ENCODE results near the gene IL22RA1.

IL22RA1 gene

DNA sequence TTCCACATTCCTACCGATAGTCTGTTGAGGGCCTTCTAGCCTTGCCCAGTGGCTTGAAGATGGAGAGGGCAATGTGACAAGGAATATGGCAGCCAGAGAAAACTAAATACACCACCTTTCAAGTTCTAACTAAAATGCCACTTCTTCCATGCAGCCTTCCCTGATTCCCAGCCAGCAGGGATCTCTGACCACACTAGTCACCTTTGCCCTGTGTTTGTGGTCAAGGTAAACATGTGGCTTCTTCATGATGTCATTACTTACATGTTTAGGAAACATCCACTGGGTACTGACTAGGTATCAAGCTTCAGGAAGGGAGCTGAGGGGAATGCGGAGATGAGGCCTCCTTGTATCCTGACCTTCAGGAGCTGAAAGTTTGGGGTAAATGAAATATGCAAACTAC is 22.6 kb upstream of the IL22RA1 start:
- no peak for DNase-seq

DNA sequence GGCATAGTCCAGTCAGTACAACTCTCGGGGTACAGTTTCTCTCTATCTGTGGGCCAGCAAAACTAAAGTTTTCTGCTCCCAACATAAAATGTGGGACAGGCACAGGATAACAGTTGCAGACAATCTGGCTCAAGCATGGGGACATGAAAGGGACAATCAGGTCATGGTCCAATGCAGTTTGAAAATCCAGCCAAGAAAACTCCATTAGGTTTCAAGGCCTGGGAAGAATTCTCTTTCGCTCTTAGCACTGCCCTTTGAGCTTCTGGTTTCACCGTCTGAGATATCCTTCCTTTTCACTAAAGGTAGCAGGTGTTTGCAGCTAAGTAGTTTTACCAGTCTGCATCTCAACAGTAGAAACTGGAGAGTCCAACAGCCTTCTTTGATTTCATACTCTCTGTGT is 21.1 kb upstream of the IL22RA1 start:
- DNase-seq: no peak

DNA sequence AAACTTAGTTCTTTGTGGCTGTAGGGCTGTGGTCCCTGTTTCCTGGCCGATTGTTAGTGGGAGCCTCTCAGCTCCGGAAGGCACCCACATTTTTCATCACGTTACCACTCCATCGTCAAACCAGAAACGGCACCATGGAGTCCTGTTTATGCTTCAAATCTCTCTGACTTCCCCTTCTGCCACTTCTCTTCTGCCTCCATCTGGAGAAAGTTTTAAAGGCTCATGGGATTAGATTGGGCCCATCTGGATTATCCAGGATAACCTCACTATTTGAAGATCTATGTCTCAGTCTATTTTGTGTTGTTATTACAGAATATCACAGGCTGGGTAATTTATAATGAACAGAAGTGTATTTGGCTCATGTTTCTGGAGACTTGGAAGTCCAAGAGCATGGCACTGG is 19.3 kb upstream of the IL22RA1 start:
- DNase-seq: no peak

DNA sequence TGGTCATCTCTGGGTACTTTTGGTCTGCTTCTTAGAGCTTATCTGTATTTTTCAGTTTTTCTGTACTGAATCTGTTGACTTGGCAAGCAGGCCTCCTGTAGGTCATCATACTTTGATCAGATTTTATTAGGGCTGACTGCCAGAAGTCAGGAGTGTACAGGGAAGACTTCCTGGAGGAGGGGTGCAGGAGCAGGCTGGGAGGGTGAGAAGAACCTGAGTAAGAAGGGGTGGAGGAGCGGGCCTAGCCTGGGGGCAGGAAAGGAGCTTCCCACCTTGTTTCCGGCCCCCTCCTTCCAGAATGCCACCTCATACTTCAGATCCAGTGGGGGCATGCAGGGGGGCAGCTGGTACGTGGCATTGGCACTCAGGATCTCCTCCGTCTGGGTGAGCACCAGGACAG is 18.3 kb upstream of the IL22RA1 start:
- no peak for DNase-seq

DNA sequence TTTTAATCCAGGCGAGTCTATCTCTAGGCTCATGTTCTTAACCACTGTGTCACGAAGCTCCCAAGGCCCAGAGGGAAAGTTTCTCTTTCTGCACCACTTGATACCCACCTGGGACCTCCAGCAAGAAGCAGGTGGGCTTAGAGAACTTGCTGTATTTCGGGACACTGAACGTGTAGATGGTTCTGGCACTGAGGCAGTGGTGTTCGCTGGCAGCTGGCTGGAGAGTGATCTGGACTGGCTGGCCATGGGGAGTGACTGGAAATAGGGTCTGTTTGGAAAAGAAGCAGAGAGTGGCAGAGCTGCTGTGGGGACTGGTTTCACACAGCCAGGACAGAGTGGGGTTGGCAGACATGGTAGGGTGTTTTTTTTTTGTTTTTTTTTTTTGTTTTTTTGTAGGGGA is 16.4 kb upstream of the IL22RA1 start:
- DNase-seq: no peak

DNA sequence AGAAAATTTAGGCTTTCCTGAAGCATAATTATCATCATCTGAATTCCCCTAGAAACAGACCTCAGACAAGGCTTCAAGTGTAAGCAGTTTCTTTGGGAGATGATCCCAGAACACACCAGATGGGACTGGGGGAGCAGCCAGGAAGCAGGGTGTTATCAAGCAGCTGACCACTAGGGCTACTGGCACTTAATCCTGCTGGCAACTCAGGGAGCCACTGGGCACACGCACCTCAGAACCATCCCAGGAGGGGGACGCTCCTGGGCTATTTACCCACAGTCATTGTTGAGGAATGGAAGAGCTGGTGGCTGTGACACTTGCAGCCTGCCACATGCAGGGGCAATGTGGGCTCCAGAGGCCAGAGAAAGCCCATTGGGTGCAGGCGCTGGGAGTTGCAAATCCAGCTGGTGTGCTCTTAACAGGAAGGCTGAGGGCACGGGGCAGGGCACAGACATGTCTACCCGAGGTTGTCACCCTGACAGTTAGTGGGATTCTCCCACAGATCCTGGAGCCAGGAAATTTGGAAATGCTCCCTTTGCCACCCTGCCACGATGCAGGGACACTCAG is 15.1 kb upstream of the IL22RA1 start:
- DNase-seq: no peak

DNA sequence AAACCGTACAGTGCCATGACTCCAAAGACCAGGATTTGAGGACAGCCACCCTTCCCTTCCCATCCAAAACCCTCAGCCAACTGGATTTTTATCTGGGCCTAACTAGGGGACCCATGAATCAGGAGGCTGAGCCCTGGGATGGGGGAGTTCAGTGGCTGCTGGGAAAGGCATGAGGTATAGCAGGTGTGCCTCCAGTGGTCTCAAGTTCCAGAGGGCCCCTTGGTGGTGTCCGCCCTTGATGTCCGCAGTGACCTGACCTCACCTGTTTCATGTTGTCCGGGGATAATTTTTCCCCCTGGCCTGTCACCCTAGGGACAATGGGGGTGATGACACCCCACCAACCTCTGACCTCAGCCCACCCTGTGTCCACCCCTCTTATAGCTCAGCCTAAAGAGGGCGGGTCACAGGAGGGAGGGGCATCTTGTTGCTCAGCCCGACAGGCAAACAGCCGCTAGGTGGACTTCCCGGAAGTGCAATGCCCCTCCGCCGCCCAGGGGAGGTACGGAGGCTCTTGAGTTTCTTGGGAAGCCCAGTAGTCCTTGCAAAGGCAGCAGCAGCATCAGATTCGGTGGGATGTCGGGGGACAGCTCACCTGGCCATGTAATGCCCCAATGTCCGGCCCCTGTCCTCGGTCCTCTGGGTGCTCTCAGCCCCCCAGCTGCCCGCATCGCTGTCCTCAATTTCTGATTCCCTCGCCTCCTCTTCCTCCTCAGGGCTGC is 13.8 kb upstream of the IL22RA1 start:
- no peak for DNase-seq

DNA sequence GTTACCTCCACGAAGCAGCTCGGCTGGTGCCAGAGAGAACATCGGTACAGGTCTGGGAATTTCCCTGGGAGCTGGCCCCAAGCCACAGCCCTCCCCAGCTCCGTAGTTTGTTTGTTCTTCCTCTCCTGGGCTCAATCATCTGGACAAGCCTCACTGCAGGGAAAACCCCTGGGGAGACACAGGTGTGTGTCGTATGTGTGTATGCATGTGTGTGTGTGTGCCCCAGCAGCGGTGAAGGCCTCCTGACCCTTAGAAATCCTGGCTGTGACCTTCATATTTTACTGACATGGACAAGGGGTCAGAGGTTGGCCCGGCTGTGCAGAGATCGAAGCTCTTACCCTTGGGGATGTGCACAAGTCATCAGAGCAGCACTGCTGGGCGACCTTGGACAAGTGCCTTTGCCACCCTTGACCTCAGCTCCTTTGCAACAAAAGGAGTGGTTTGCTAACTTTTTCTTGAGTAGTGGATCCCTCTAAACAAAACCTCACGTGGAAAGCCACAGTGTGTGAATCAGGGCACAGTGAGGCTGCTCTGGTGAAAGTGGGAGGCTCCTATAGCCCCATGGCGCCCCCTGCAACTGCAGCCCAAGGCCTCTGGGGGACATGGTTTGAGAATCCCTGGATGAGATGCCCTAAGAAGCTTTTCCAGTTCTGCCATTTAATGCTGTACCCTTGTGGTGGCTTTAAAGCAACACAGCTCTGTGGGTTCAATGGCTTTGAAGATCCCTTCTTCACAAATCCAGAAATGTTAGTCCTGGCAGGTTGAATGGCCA is 12.3 kb upstream of the IL22RA1 start:
- DNase-seq: peak; percentile 4

DNA sequence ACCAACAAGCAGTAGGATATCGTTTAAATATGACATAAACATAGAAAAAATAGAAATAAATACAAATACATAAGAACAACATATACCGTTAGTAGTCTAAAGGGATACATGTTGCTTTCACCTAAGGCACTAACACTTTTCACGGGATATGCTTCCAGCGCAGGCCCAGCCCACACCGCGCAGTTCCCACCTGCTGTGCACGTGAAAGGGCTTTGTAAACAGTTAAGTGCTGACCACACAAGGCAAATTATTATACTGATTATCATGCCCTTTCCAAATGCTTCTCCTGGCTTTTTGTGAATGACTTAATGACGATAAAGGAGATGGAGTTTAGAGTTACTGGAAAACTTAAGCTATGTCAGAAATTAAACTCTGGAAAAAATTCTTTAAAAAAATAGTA is 11.3 kb upstream of the IL22RA1 start:
- no peak for DNase-seq

DNA sequence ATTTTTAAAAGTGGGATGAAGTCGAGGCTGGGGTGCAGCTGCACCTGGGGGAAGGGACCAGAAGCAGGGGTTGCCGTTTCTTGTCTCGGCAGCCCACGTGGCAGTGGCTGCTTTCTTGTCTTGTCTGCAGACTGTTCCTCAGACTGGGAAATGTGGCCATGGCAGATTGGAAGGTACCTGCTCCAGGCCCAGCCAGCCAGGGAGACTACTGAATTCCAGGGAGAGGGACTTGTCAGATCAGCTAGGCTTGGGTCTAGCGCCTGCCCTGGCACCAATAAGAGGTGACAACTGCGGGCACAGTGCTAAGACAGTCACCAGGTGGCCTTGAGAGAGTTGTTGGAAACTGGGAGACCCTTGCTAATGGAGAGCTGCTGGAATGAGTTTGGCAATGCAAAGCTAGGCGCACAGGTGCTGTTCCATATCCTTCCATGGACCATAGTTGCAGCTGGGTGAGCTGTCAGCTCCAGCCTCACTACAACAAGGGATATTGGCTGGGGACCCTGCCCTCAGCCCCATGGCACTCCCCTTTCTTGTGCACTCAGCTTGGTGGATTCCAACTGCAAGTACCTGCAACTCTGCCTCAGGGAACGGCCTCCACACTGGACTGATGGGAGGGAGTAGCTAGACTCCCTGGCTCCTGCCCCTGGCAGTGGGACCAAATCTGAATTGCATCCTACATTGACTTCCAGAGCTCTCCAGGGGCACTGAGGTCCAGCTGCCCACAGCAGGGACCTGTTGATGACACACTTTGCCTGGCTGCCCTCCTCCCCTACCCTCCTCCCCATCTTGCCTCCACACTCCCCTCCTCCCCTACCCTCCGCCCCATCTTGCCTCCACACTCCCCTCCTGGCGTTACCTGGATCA is 9.9 kb upstream of the IL22RA1 start:
- no peak for DNase-seq

DNA sequence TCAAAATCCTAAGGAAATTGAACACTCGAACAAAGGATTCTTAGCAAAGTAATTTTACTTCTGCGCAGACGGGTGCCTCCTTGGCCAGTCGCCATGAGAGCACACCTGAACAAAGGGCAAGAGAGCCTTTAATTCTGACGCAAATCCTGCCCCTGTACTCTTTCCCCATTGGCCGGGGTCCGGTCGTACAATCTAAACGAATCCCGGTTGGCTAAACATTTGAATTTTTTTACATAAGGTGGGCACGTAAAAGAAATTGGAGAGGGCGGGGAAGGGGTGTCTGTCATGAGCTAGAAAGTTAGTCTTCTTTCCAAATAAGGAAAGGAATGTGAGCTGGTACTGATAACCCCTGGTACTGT is 8.2 kb upstream of the IL22RA1 start:
- no peak for DNase-seq

DNA sequence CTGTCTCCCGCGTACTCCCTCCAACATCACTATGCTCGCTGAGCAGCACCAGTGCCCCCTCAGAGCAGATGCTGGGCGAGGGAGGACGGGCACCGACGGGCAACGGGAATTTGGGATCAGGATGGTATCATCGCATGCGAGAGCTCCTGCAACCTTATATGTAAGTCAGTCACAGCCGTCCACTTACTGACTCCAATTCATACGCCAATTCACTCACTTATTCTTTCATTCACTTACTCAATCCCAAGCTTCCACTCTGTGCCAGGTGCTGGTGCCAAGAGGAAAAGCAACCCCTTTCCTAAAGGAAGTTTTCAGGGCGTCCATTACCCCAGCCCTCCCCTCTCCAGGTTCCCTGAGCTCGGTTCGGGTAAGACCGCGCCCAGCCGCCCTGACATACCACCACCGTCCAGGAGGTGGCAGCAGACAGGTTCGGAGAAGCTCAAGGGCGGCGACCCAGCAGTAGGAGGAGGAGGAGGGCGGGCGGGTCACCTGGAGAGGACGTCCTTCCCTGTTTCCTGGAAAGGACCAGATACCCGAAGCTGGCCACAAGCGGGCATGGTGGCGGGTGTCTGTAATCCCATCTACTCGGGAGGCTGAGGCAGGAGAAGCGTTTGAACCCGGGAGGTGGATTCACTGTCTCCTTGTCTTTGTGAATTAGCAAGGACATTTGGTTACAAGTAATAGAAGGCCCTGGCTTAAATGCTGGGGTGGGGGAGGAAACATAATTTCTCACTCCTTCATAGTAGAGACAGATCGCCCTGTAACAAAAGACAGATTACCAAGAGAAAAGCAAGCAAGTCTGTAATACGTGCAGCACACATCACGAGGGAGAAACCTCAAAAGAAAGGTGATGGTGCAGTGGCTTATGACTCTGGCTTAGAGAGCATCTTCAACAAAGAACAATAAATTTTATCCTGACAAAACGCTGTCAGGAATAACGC is 7.6 kb upstream of the IL22RA1 start:
- DNase-seq: peak; percentile 72

DNA sequence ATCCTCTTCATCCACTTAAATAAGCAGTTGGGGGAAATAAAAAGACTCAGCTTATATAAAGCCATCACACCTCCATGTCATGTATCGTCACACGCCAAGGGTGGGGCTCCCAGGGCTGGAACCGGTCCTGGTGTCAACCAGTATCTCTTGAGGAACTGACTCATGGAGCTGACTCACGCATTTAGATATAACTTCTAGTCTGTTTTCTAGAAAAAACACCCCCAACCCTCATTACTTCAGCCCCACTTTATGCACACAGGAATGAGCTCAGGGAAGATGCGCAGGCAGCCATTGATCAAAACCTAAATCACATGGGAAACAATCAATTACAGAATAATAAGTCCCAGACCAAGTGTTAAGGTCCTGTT is 6.9 kb upstream of the IL22RA1 start:
- peak; percentile 55 for DNase-seq

DNA sequence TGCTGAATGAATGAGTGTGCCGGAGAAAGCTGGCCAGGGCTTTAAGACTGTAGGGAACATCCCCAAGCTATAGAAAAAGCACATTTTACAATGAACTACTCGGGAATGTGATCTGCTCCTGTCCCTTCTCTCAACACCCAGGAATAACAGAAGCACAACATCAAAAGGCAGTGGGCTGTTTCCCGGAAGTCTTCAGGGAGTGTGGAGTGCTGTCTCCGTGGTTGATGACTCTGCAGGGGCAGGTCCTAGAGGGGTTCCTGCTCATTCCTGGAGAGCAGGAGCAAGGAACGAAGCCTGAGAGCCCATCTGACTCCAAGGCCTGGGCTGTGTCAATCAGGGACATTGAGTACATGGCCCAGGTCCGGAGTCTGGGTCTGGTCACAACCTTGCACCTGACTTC is 4.9 kb upstream of the IL22RA1 start:
- no peak for DNase-seq

DNA sequence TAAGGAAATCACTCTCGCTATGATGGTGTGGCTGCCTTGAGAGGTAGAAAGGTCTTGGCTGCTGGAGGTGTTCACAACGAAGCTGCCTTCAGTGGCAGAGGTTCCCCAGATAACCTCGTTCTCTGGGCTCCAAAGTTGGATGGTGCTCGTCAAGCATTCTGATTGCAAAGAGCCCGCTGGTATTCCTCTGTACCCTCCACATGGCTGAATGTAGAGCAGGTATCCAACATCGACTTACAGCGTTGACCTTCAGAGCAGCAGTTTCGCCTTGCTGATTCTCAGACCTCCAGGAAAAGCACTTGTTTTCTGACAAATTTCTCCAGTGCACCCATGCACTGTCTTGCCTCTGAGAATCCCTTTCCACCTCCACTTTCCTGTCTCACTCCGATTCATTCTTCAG is 4.3 kb upstream of the IL22RA1 start:
- no peak for DNase-seq

DNA sequence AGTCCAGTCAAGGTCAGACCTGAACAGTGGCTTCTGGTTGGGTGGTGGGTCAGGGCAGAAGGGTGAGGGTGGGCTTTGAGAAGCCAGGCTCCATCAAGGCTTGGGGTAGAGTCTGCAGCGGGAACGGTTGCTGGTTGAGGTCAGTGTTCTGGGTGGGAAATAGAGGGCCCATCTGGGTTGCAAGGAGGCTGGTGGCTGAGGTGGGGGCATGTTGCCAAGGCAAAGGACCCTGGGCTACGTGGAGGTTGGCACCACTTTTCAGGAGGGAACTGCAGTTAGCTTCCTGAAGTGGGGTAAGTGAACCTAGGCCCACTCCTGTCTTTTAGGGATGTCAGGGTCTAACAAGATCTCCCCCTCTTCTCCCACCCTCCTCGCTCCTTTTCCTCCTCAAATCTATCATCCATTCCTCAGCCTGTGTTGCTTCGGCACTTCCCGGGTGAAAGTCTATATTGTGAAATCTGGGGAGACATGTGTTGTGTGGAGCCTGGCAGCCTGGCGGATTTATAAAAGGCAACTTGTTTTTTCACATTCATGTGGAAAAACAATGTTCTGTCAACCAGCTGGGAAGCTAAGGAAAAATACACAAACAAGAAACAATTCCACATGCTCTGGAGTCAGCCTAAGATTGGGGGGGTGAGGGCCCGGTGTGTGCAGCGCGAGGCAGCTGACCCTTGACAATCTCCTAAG is 1.5 kb downstream of the IL22RA1 start:
- no peak for DNase-seq

DNA sequence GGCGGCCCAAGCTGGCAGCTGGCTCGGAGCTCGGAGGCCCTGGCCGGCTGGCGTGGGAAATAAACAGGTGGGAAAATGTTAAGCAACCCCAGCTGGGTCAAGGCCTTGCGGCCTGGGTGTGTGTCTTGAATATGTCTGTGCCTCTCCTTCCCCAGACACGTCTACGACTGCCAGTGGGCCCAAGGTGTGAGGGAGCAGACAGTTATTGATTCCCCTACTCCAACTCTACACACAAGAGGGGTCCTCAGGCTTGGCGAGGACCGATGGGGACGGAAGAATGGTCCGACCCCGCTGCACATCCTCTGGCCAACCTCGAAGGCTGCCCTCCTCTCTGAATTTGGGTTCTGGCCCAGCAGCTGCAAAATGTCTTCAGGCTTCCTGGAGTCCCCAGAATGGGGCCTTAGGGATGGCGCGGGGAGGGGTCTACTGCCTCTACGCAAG is 2.2 kb downstream of the IL22RA1 start:
- DNase-seq: no peak

DNA sequence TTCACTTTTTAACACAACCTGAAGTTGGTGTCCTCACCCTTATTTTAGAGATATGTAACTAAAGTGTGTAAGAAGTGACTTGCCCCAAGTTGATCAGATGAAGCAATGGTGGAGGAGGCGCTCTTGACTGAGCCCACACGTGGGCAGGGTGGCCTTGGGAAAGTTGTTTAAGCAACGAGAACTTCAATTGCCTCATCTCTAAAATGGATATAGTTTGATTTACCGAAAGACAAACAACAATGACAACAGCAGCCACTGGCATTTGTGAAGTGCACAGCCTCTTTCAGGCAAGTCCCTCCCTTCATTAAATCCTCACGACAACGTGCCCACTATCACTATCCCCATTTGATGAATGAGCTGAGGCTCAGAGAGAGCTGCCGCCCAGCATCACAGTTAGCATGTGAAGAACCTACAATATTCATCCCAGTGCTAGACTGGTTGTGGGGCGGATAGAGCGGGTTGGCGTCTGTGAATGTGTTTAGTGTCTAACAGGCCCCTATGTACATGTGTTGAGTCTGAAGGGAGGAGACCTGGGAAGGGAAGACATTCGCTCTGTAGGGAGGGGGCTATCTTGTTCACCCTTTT is 3.0 kb downstream of the IL22RA1 start:
- no peak for DNase-seq

DNA sequence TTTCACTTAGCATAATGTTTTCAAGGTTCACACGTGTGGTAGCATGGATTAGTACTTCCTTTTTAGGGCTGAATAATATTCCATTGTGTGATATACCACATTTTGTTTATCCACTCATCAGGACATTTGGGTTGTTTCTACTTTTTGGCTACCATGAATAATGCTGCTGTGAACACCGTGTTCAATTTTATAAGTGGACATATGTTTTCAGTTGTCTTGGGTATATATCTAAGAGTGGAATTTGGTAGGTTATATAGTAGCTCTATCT is 3.8 kb downstream of the IL22RA1 start:
- no peak for DNase-seq

DNA sequence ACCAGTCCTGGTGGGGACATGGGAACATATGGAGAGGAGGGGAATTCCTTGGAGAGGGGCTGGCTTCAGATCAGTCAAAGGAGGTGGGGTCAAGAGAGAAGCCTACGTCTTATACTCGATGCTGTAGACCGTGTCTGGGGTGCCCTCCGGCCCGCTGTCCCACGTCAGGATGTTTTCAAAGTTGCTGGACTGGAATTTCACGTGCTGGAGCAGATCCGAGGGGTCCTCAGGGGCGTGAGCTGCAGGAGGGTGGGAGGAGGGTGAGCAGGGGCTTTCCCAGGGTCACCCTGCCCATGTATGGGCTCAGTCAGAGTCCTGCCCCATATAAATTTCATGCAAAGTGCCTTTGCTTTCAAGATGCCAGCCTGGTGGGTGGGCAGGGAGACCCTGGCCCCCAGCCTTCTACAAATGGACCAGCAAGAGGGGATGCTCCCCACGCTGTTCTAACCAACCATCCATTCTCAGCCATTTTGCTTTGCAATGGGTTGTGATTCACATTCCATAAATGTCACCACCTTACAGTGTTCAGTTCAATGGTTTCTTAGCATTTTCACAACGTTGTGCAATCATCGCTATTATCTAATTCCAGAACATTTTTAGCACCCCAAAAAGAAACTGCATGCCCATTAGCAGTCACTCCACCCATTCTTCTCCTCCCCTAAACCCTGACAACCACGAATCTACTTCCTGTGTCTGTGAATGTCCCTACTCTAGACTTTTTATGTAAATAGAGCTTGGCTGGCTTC is 4.3 kb downstream of the IL22RA1 start:
- no peak for DNase-seq
